H1 (cell line): ENCODE measurements around the gene OXNAD1. TPM values are rescaled to one million over a fixed set of nuclear protein-coding genes. Genes with fewer than 3 reads are reported as not detected.

Source experiments
- BCL11A ChIP-seq, 2 experiments: IDR thresholded peaks; one replicate each; pipeline ENCODE4 v1.6.1; 2011; ENCODE audit warnings: low read depth in 2 of 2, low read length in 2 of 2, mild to moderate bottlenecking in 2 of 2
- EGR1 ChIP-seq: IDR thresholded peaks from 2 replicates; pipeline ENCODE4 v1.6.1; 2011; ENCODE audit warnings: low read depth, low read length, borderline replicate concordance
- JUND ChIP-seq: IDR thresholded peaks from 2 replicates; pipeline ENCODE4 v1.6.1; 2011; ENCODE audit warnings: mild to moderate bottlenecking, improper control_type of control experiment, low read length
- NRF1 ChIP-seq: IDR thresholded peaks from 2 replicates; pipeline ENCODE4 v1.6.1; 2011; ENCODE audit warnings: mild to moderate bottlenecking, low read depth, low read length, improper control_type of control experiment
- YY1 ChIP-seq: IDR thresholded peaks from 2 replicates; pipeline ENCODE4 v1.6.1; 2011; ENCODE audit warnings: low read depth, mild to moderate bottlenecking, low read length
- ZNF274 ChIP-seq: IDR thresholded peaks from 2 replicates; pipeline ENCODE4 v1.7.0; 2012; ENCODE audit warnings: low read length, borderline replicate concordance; ENCODE audit errors: extremely low read depth
- polyA plus RNA-seq, 7 experiments: library from polyadenylated mRNA; depleted of rRNA in 3 of 7; stranded (reverse) in 5 of 7; unstranded in 2 of 7; fragments of >200 nt in 5 of 7; fragments of 200-250 nt in 2 of 7; gene quantifications; 1 replicate in 5 of 7; 2 replicates in 1 of 7; 4 replicates in 1 of 7; pipeline versions ENCODE4 v1.2.1 to v1.2.3, GENCODE V29; 2011 to 2013; ENCODE audit warnings: missing spikeins in 2 of 7, mixed read lengths in 2 of 7
- total RNA-seq: library from RNA; stranded (reverse); fragmentation: NEBNext Ultra II Directional; extraction: Animal tissue kit (Norgen Biotek cat#: 25700); gene quantifications from 2 replicates; pipeline ENCODE4 v1.2.1, GENCODE V29; 2021

Gene OXNAD1
- total and polyA plus RNA-seq, 2 of the 8 experiments (the other 6 are each of a cell fraction or from before 2014, with no cell fraction given), result 14.9 to 24.8 TPM

- TF ChIP-seq JUND (no peak), YY1 (no peak), ZNF274 (no peak), EGR1 (no peak), BCL11A (IDR thresholded peaks at IDR 0.05; ENCODE audit: low read depth in 2 of 2, low read length in 2 of 2) (no peak), NRF1 (no peak)
Measured at GRCh38 chr3:16242177-16242576, 22.8 kb upstream of the OXNAD1 start (continued).
